A549 treated with Hydrocortisone at 1 μM for 4 hours (cell line): ENCODE results near the gene NEK3. TPM values are rescaled to one million over a fixed set of nuclear protein-coding genes. Genes with fewer than 3 reads are reported as not detected.

Source experiments
- total RNA-seq: library from RNA; stranded (reverse); fragments of 200-300 nt; extraction: Qiagen RNA extraction; gene quantifications from 5 replicates; pipeline ENCODE4 v1.2.3, GENCODE V29; 2022

The NEK3 gene, protein sequence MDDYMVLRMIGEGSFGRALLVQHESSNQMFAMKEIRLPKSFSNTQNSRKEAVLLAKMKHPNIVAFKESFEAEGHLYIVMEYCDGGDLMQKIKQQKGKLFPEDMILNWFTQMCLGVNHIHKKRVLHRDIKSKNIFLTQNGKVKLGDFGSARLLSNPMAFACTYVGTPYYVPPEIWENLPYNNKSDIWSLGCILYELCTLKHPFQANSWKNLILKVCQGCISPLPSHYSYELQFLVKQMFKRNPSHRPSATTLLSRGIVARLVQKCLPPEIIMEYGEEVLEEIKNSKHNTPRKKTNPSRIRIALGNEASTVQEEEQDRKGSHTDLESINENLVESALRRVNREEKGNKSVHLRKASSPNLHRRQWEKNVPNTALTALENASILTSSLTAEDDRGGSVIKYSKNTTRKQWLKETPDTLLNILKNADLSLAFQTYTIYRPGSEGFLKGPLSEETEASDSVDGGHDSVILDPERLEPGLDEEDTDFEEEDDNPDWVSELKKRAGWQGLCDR
- 6.4 to 15.3 TPM (median 7.5 TPM) in 5 replicates for total RNA-seq

DNA sequence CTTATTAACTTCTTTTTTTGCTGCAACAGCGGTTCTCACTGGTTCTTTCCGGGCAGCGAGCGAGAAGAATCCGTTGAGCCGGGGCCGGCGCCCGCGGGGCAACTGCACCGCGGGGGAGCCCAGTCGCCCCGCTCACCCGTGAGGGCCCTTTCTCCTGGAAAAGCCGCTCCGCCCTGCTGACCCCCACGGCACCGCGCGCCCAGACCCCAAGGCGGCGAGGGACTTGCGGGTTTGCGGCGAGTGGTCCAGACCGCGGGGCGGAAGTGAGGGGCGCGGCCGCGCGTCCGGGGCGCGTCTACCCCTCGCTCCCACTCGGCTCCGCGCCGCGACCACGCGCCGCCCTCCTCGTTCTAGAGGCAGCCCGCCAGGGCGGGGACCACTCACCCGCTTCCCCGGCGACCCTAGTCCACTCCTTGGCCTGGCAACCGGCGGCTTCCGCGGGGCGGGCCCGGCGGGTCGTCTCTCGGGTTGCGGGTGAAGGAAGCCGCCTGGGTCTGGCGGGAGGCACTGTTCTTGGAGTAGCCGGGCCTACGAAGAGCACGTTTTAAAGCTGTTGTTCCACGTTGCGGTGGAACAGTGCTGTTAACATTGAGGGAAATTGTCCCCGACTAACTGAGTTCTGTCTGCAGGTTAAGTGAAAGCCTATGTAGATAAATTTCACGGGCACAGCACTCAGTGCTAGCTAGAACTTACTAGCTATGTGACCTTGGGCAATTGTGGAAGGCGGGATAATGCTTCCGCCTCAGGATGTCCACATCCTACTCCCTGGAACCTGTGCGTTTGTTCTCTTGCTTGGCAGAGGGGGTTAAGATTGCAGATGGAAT is at the start of gene NEK3:
TSS of gene NEK3 (minus strand) at position 439 of the 824 bp plus-strand sequence. CDS start 3,406 bp downstream, outside the sequence.

DNA sequence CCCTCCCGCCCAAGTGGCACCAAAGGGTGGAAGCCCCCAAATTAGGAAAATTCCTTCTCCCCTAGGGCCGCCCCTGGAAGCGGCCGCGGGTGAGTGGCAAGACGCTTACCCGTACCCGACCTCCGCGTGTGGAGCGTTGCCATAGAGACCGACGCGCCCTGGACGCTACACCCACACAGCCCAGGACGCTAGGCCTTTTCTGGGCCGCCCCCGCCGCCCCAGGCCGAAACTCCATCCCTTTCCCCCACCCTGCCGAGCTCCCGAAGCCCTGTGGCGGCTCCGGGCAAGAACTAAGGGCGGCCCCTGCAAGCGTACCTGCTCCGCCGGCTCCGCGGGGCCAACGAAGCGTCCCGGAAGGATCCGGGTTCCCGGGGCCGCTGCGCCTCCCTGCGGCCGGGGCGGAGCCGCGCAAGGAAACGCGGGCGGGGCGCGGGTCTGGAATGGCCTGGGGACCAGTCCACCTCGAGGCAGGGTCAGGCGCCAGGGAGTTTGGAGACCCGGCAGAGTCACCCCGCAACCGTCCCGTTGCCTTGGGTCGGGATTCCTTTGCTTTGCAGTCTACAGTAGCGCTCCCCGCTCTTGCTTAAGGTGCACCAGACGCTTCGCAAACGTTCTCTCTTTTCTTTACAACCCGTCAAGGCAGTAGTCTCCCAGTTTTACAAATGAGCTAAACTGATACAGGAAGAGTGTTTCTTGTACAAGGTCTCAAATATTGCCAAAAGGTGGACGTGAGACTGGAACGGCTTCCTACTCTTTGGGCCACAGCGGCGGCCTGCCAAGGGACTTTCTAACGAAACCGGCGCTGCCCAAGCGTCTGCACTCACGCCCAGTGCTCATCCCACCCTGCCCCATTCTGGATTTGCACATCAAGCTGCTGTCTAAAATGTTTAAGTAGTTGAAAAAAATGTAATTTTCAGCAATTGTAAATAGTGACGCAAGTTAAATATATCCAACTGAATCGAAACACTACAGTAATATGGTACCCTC is 30.4 kb downstream of the NEK3 start, which contains the start of gene NEK5:
TSS of gene NEK5 (minus strand) at position 360 of the 987 bp plus-strand sequence. CDS start 1,591 bp downstream, outside the sequence.

Other genes with a start within 250 kb of the NEK3 start
- gene ATP7B, start 148.1 kb downstream of the NEK3 start, total RNA-seq = 1.8 to 3.0 TPM (median 2.6 TPM) in 5 replicates
- 5.0 to 14.1 TPM (median 7.3 TPM) in 5 replicates for gene ALG11, start 147.2 kb downstream of the NEK3 start, total RNA-seq
- gene UTP14C, start 134.9 kb downstream of the NEK3 start, total RNA-seq = 5.3 to 9.3 TPM (median 6.6 TPM) in 5 replicates
- gene NEK5, start 30.5 kb downstream of the NEK3 start, total RNA-seq = 0.03 to 0.09 TPM (median 0.06 TPM) in 5 replicates
- gene THSD1, start 246.6 kb upstream of the NEK3 start, total RNA-seq = 5.2 to 6.7 TPM (median 6.1 TPM) in 5 replicates